HEK293 (cell line): Measurements from ENCODE around the gene SUFU.

Source experiments
- CTCF ChIA-PET: fragments of 350-600 bp; formaldehyde crosslinking; extraction: SDS; loops from one replicate; lab custom pipeline; 2021; ENCODE audit warnings: antibody characterized with exemption; lab: Yijun Ruan, JAX
- POLR2A ChIA-PET: fragments of 300-600 bp; formaldehyde crosslinking; extraction: SDS; loops from one replicate; lab custom pipeline; 2020; ENCODE audit warnings: antibody characterized with exemption, inconsistent platforms; lab: Yijun Ruan, JAX
- H3K27ac ChIP-seq: fragments of 200-500 bp; sonication (Bioruptor generic); 2 replicates; pipeline ENCODE4 v1.5.1; 2014; ENCODE audit warnings: low read depth, low read length, control low read depth, inconsistent platforms; ENCODE audit errors: extremely low read depth
- H3K36me3 ChIP-seq, 2 experiments: fragments of 200-500 bp in 1 of 2; sonication (Bioruptor generic) in 1 of 2; 1 replicate in 1 of 2; 2 replicates in 1 of 2; pipeline ENCODE4 v1.5.1; 2014 to 2017; ENCODE audit warnings: inconsistent platforms in 2 of 2, low read length in 2 of 2; ENCODE audit not compliant: control insufficient read depth in 2 of 2, insufficient read depth in 1 of 2
- H3K4me1 ChIP-seq: fragments of 200-500 bp; sonication (Bioruptor generic); 2 replicates; pipeline ENCODE4 v1.5.1; 2014; ENCODE audit warnings: mild to moderate bottlenecking, low read length, inconsistent platforms; ENCODE audit not compliant: control insufficient read depth, insufficient read depth
- H3K4me3 ChIP-seq: 2 replicates; pipeline ENCODE4 v1.5.1; 2011; ENCODE audit warnings: low read depth, mild to moderate bottlenecking, control low read depth, low read length, moderate library complexity
- H3K9me3 ChIP-seq: fragments of 200-500 bp; sonication (Bioruptor generic); 2 replicates; pipeline ENCODE4 v1.5.1; 2014; ENCODE audit warnings: low read depth, low read length, inconsistent platforms; ENCODE audit not compliant: control insufficient read depth, insufficient read depth
- GFI1B ChIP-seq: fragments of 450-650 bp; formaldehyde crosslinking; IDR thresholded peaks from 2 replicates; pipeline ENCODE4 v1.5.1; 2016; ENCODE audit warnings: missing biosample characterization, missing genetic modification characterization
- KLF1 ChIP-seq: fragments of 450-650 bp; formaldehyde crosslinking; IDR thresholded peaks from 2 replicates; pipeline ENCODE4 v1.5.1; 2016; ENCODE audit warnings: missing biosample characterization, missing genetic modification characterization
- PBX3 ChIP-seq: sonication (generic); formaldehyde crosslinking; IDR thresholded peaks from 2 replicates; pipeline ENCODE4 v1.8.1; 2022; ENCODE audit warnings: mild to moderate bottlenecking, moderate library complexity, missing genetic modification reagents
- PRDM10 ChIP-seq: fragments of 450-650 bp; formaldehyde crosslinking; IDR thresholded peaks from 2 replicates; pipeline ENCODE4 v1.5.1; 2016; ENCODE audit warnings: missing biosample characterization, missing genetic modification characterization
- SP2 ChIP-seq: fragments of 450-650 bp; formaldehyde crosslinking; IDR thresholded peaks from 2 replicates; pipeline ENCODE4 v1.5.1; 2016; ENCODE audit warnings: missing biosample characterization, missing genetic modification characterization
- SP3 ChIP-seq: fragments of 450-650 bp; formaldehyde crosslinking; IDR thresholded peaks from 2 replicates; pipeline ENCODE4 v1.5.1; 2016; ENCODE audit warnings: missing biosample characterization, missing genetic modification characterization
- WT1 ChIP-seq: fragments of 450-650 bp; formaldehyde crosslinking; IDR thresholded peaks from 2 replicates; pipeline ENCODE4 v1.5.1; 2016; ENCODE audit warnings: missing biosample characterization, missing genetic modification characterization
- ZBTB10 ChIP-seq: fragments of 450-650 bp; formaldehyde crosslinking; IDR thresholded peaks from 2 replicates; pipeline ENCODE4 v1.5.1; 2016; ENCODE audit warnings: missing biosample characterization, missing genetic modification characterization
- ZBTB17 ChIP-seq: fragments of 450-650 bp; formaldehyde crosslinking; IDR thresholded peaks from 2 replicates; pipeline ENCODE4 v1.5.1; 2016; ENCODE audit warnings: missing biosample characterization, missing genetic modification characterization
- ZBTB21 ChIP-seq: fragments of 450-650 bp; formaldehyde crosslinking; IDR thresholded peaks from 2 replicates; pipeline ENCODE4 v1.5.1; 2017; ENCODE audit warnings: missing biosample characterization, missing genetic modification characterization
- ZFHX2 ChIP-seq: fragments of 450-650 bp; formaldehyde crosslinking; conservative IDR thresholded peaks from 2 replicates; pipeline ENCODE4 v1.5.1; 2016; ENCODE audit warnings: missing biosample characterization, missing genetic modification characterization
- ZFP69B ChIP-seq: fragments of 450-650 bp; formaldehyde crosslinking; IDR thresholded peaks from 2 replicates; pipeline ENCODE4 v1.5.1; 2016; ENCODE audit warnings: missing biosample characterization, missing genetic modification characterization
- ZNF184 ChIP-seq: fragments of 450-650 bp; IDR thresholded peaks from 2 replicates; pipeline ENCODE4 v1.5.1; 2018; ENCODE audit warnings: missing biosample characterization, mild to moderate bottlenecking, missing genetic modification characterization
- ZNF2 ChIP-seq: fragments of 450-650 bp; formaldehyde crosslinking; IDR thresholded peaks from 2 replicates; pipeline ENCODE4 v1.5.1; 2016; ENCODE audit warnings: missing biosample characterization, missing genetic modification characterization
- ZNF394 ChIP-seq: fragments of 450-650 bp; formaldehyde crosslinking; IDR thresholded peaks from 2 replicates; pipeline ENCODE4 v1.5.1; 2016; ENCODE audit warnings: missing biosample characterization, missing genetic modification characterization, mild to moderate bottlenecking, moderate library complexity, borderline replicate concordance
- ZNF426 ChIP-seq: fragments of 450-650 bp; formaldehyde crosslinking; IDR thresholded peaks from 2 replicates; pipeline ENCODE4 v1.5.1; 2017; ENCODE audit warnings: missing biosample characterization, missing genetic modification characterization, mild to moderate bottlenecking, inconsistent platforms, moderate library complexity
- ZNF544 ChIP-seq: fragments of 450-650 bp; formaldehyde crosslinking; IDR thresholded peaks from 2 replicates; pipeline ENCODE4 v1.5.0; 2017; ENCODE audit warnings: missing biosample characterization, missing genetic modification characterization
- ZNF629 ChIP-seq: fragments of 450-650 bp; formaldehyde crosslinking; IDR thresholded peaks from 2 replicates; pipeline ENCODE4 v1.5.1; 2017; ENCODE audit warnings: missing biosample characterization, missing genetic modification characterization
- ZNF654 ChIP-seq: fragments of 450-650 bp; formaldehyde crosslinking; IDR thresholded peaks from 2 replicates; pipeline ENCODE4 v1.5.1; 2016; ENCODE audit warnings: low read depth, missing biosample characterization, missing genetic modification characterization
- ZNF660 ChIP-seq: fragments of 450-650 bp; IDR thresholded peaks from 2 replicates; pipeline ENCODE4 v1.5.1; 2018; ENCODE audit warnings: missing biosample characterization, mild to moderate bottlenecking, missing genetic modification characterization
- ZNF677 ChIP-seq: fragments of 450-650 bp; IDR thresholded peaks from 2 replicates; pipeline ENCODE4 v1.5.0; 2018; ENCODE audit warnings: missing biosample characterization, mild to moderate bottlenecking, missing genetic modification characterization, moderate library complexity
- ZSCAN23 ChIP-seq: fragments of 450-650 bp; formaldehyde crosslinking; IDR thresholded peaks from 2 replicates; pipeline ENCODE4 v1.5.1; 2016; ENCODE audit warnings: missing biosample characterization, missing genetic modification characterization
- ZSCAN30 ChIP-seq: fragments of 450-650 bp; IDR thresholded peaks from 2 replicates; pipeline ENCODE4 v1.5.1; 2018; ENCODE audit warnings: missing biosample characterization, mild to moderate bottlenecking, missing genetic modification characterization, moderate library complexity
- TF ChIP-seq, protein P1 (sequence below): fragments of 450-650 bp; formaldehyde crosslinking; IDR thresholded peaks from 2 replicates; pipeline ENCODE4 v1.5.1; 2016; ENCODE audit warnings: missing biosample characterization, missing genetic modification characterization
- TF ChIP-seq, protein P2 (sequence below): fragments of 450-650 bp; formaldehyde crosslinking; IDR thresholded peaks from 2 replicates; pipeline ENCODE4 v1.5.0; 2017; ENCODE audit warnings: missing biosample characterization, missing genetic modification characterization, borderline replicate concordance

Gene SUFU

GRCh38 chr10:102503264-102504178, at the start of gene SUFU:
Gene SUFU (plus strand): TSS chr10:102503972. CDS start chr10:102504153, 181 bp downstream.
- CTCF ChIA-PET = interaction anchor here (0.6 to 4.8 kb wide), 21 partner anchors 9 to 157 kb away, joined by 3 to 83 read pairs (median 4); no protein-coding TSS in a partner anchor
- POLR2A ChIA-PET = interaction anchor here (0.6 to 3.3 kb wide), 15 partner anchors 11 to 591 kb away, joined by 3 to 22 read pairs (median 3); partner anchors contain the start of genes ARL3, C10orf95, CUEDC2 and SFXN2
- Histone ChIP-seq H3K4me1 (peaks cover 5% of the 10 kb centered on the region), H3K9me3 (no peaks in the 10 kb centered on the region), H3K36me3 (peaks cover 0 to 20% of the 10 kb centered on the region in 2 experiments; a peak in 2 of 3 replicates), H3K27ac (peak within 1 kb of the TSS; percentile 49; the same call in 1 of the 2 replicates), H3K4me3 (peak within 1 kb of the TSS; percentile 93)
- TF ChIP-seq, protein P1, sequence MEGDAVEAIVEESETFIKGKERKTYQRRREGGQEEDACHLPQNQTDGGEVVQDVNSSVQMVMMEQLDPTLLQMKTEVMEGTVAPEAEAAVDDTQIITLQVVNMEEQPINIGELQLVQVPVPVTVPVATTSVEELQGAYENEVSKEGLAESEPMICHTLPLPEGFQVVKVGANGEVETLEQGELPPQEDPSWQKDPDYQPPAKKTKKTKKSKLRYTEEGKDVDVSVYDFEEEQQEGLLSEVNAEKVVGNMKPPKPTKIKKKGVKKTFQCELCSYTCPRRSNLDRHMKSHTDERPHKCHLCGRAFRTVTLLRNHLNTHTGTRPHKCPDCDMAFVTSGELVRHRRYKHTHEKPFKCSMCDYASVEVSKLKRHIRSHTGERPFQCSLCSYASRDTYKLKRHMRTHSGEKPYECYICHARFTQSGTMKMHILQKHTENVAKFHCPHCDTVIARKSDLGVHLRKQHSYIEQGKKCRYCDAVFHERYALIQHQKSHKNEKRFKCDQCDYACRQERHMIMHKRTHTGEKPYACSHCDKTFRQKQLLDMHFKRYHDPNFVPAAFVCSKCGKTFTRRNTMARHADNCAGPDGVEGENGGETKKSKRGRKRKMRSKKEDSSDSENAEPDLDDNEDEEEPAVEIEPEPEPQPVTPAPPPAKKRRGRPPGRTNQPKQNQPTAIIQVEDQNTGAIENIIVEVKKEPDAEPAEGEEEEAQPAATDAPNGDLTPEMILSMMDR = peak; percentile 95
- TF ChIP-seq ZSCAN23 (tag by site-specific recombination) (no peak), ZBTB17 (no peak), ZNF426 (tag by site-specific recombination) (no peak), SP3 (tag by site-specific recombination) (peak; percentile 96), ZNF2 (peak; percentile 54; the same call in 1 of the 2 replicates), ZBTB10 (tag by site-specific recombination) (peak; percentile 79; the same call in 1 of the 2 replicates), SP2 (tag by site-specific recombination) (peak; percentile 90), ZNF394 (tag by site-specific recombination) (no peak), ZFHX2 (no peak), KLF1 (tag by site-specific recombination) (peak; percentile 24; the same call in 1 of the 2 replicates), PBX3 (peak; percentile 97), ZSCAN30 (tag by site-specific recombination) (0 out of 2 replicates have a peak, but pooled peaks have one; percentile 33), ZNF629 (tag by site-specific recombination) (peak; percentile 43), ZNF660 (tag by site-specific recombination) (peak; percentile 69), ZNF677 (tag by site-specific recombination) (no peak), ZNF184 (tag by site-specific recombination) (peak; percentile 5; the same call in 1 of the 2 replicates), ZBTB21 (tag by site-specific recombination) (0 out of 2 replicates have a peak, but pooled peaks have one; percentile 11), WT1 (tag by site-specific recombination) (peak; percentile 39; the same call in 1 of the 2 replicates), GFI1B (tag by site-specific recombination) (no peak), PRDM10 (peak; percentile 88), ZFP69B (tag by site-specific recombination) (no peak), ZNF654 (tag by site-specific recombination) (peak; percentile 80), ZNF544 (tag by site-specific recombination) (no peak)
- TF ChIP-seq, protein P2, sequence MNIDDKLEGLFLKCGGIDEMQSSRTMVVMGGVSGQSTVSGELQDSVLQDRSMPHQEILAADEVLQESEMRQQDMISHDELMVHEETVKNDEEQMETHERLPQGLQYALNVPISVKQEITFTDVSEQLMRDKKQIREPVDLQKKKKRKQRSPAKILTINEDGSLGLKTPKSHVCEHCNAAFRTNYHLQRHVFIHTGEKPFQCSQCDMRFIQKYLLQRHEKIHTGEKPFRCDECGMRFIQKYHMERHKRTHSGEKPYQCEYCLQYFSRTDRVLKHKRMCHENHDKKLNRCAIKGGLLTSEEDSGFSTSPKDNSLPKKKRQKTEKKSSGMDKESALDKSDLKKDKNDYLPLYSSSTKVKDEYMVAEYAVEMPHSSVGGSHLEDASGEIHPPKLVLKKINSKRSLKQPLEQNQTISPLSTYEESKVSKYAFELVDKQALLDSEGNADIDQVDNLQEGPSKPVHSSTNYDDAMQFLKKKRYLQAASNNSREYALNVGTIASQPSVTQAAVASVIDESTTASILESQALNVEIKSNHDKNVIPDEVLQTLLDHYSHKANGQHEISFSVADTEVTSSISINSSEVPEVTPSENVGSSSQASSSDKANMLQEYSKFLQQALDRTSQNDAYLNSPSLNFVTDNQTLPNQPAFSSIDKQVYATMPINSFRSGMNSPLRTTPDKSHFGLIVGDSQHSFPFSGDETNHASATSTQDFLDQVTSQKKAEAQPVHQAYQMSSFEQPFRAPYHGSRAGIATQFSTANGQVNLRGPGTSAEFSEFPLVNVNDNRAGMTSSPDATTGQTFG (tag by site-specific recombination) = no peak
